Astrocyte of the cerebellum (primary cell): ENCODE data around the gene CSF3.

ENCODE experiments used
- DNase-seq: peaks from one replicate; pipeline ENCODE4 v3.0.0-alpha.2; 2011; ENCODE audit warnings: low read depth
- H3K4me3 ChIP-seq: 2 replicates; pipeline ENCODE4 v1.5.1; 2011; ENCODE audit warnings: mild to moderate bottlenecking, low read depth, low read length, moderate library complexity
- in situ Hi-C: cut with HindIII; loops from 2 replicates; pipeline ENCODE4 v1.10.0; 2017; ENCODE audit warnings: low sequenced_read_pairs
- TF ChIP-seq, protein P1 (sequence below): IDR thresholded peaks from 2 replicates; pipeline ENCODE4 v1.5.1; 2012; ENCODE audit warnings: low read length, low read depth, moderate library complexity, mild to moderate bottlenecking; ENCODE audit errors: missing control alignments

The CSF3 gene

DNA sequence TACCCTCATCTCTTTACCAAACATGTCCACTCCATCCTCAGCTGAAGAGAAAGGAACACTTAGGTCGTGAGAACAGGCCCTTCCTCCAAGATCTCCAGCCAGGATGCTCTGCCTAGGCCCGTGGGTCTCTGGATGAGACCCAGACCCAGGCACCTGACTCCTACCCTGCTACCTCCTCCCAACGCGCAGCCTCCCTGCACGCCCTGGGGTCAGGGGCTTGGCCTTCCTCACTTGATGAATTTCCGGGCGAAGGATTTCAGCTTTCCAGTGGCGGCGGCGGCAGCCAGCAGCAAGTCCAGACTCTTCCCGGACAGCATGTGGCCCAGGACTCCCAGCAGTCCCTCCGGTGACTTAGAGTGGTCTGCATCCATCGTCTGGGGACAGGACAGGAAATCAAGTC lies 13.4 kb downstream of the CSF3 start:
- TF ChIP-seq, protein P1, sequence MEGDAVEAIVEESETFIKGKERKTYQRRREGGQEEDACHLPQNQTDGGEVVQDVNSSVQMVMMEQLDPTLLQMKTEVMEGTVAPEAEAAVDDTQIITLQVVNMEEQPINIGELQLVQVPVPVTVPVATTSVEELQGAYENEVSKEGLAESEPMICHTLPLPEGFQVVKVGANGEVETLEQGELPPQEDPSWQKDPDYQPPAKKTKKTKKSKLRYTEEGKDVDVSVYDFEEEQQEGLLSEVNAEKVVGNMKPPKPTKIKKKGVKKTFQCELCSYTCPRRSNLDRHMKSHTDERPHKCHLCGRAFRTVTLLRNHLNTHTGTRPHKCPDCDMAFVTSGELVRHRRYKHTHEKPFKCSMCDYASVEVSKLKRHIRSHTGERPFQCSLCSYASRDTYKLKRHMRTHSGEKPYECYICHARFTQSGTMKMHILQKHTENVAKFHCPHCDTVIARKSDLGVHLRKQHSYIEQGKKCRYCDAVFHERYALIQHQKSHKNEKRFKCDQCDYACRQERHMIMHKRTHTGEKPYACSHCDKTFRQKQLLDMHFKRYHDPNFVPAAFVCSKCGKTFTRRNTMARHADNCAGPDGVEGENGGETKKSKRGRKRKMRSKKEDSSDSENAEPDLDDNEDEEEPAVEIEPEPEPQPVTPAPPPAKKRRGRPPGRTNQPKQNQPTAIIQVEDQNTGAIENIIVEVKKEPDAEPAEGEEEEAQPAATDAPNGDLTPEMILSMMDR: no peak
- no peak overlapping the region for H3K4me3 ChIP-seq
- in situ Hi-C loops: no loop called here
- no peak for DNase-seq

GRCh38 chr17:40031706-40032105 lies 16.5 kb downstream of the CSF3 start:
- no peak overlapping the region for H3K4me3 ChIP-seq

GRCh38 chr17:40032322-40033320 lies 17.4 kb downstream of the CSF3 start:
- TF ChIP-seq, protein P1: no peak
- DNase-seq: no peak
- no peak overlapping the region for H3K4me3 ChIP-seq
- in situ Hi-C loops: loop anchor here (5.0 kb wide), 3 partner anchors 35 to 80 kb away; no protein-coding TSS in a partner anchor

More at GRCh38 chr17:40031706-40032105, 16.5 kb downstream of the CSF3 start:
- DNase-seq: no peak
- in situ Hi-C loops: loop anchor here (5.0 kb wide), 3 partner anchors 36 to 81 kb away; no protein-coding TSS in a partner anchor
- TF ChIP-seq, protein P1: no peak

GRCh38 chr17:40033339-40033738 lies 18.1 kb downstream of the CSF3 start:
- in situ Hi-C loops: loop anchor here (5.0 kb wide), 3 partner anchors 34 to 79 kb away; no protein-coding TSS in a partner anchor
- H3K4me3 ChIP-seq: no peak overlapping the region
- DNase-seq: no peak
- TF ChIP-seq, protein P1: no peak

DNA sequence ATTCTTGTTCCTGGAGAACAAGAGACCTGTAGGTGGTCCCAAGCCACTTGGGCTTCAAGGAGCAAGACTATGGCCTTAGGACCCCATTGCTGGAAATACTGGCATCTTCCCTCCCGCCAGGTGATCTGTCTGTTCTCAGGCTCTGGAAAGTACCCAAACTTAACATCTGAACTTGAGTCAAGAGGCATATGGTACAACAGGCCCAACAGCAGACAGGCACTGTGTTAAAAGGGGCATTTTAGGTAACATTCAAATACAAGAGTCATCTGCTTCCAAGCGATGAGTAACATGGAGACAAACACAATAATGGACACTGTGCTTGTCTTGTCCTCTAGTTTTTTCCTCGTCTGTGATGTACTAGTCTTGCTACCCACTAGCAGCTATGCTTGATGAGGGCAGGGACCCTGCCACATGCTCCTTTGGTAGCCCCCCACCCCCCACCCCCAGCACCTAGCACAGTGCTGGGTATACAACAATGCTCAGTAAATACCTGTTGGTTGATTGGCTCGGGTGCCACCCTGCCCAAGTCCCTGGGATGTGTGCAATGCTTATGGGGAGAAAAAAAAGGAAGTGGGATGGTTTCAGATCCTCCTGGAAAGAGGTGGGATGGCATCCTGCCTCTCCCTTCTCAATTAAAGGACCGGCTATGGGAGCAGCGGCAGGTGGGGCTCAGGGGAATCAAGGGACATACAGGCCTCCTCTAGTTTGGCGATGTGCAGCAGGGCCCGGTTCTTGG lies 19.4 kb downstream of the CSF3 start:
- TF ChIP-seq, protein P1: no peak
- in situ Hi-C loops: loop anchor here (5.0 kb wide), 3 partner anchors 33 to 78 kb away; no protein-coding TSS in a partner anchor
- no peak for DNase-seq
- no peak overlapping the region for H3K4me3 ChIP-seq

GRCh38 chr17:40035162-40035559 lies 19.9 kb downstream of the CSF3 start:
- H3K4me3 ChIP-seq: no peak overlapping the region
- in situ Hi-C loops: no loop called here
- DNase-seq: no peak
- TF ChIP-seq, protein P1: peak; percentile 89
